Stimulated activated CD4-positive, alpha-beta T cell treated with anti-CD3 and anti-CD28 coated beads, Interleukin-15, amount 100 ng/mL, for 48 hours (primary cell): ENCODE measurements around the gene EFHC1.

Experiments used
- DNase-seq, 2 donors: peaks; one replicate each; pipeline ENCODE4 v3.0.0-alpha.2; 2020; ENCODE audit warnings: low read depth in 2 of 2

EFHC1 gene

GRCh38 chr6:52555518-52556233, 135.5 kb downstream of the EFHC1 start:
- no peak for DNase-seq

GRCh38 chr6:52557389-52558265, 137.5 kb downstream of the EFHC1 start:
- DNase-seq, result no peak

- no peak for DNase-seq
These were observed 138.3 kb downstream of the EFHC1 start for GRCh38 chr6:52558266-52559000.

GRCh38 chr6:52560462-52560861, 140.3 kb downstream of the EFHC1 start:
- DNase-seq, result no peak

GRCh38 chr6:52562911-52563310, 142.8 kb downstream of the EFHC1 start:
- no peak for DNase-seq

- no peak for DNase-seq
These were observed 144.7 kb downstream of the EFHC1 start for GRCh38 chr6:52564856-52565255.

GRCh38 chr6:52566201-52566600, 146.1 kb downstream of the EFHC1 start:
- no peak for DNase-seq

- DNase-seq, result no peak
These were observed 146.7 kb downstream of the EFHC1 start for GRCh38 chr6:52566853-52567279.

GRCh38 chr6:52568320-52568719, 148.2 kb downstream of the EFHC1 start:
- DNase-seq, result no peak

- no peak for DNase-seq
These were observed 150.2 kb downstream of the EFHC1 start for GRCh38 chr6:52570291-52570700.

GRCh38 chr6:52571099-52571755, 151.1 kb downstream of the EFHC1 start:
- DNase-seq, result no peak

GRCh38 chr6:52572536-52572935, 152.4 kb downstream of the EFHC1 start:
- DNase-seq, result no peak

- no peak for DNase-seq
These were observed 153.2 kb downstream of the EFHC1 start for GRCh38 chr6:52573295-52573694.
